Stimulated activated CD4-positive, alpha-beta T cell treated with anti-CD3 and anti-CD28 coated beads, Interleukin-15, amount 100 ng/mL, for 24 hours (primary cell): Measurements from ENCODE around the gene BICC1.
"Not testable (repeated sequence)": the region's sequence is repeated elsewhere in the genome, so short reads cannot be mapped to it uniquely, and the experiment has no call there.

Experiments
- DNase-seq: peaks from one replicate; pipeline ENCODE4 v3.0.0-alpha.2; 2020

The BICC1 gene

GRCh38 chr10:58837826-58838225, 325.2 kb downstream of the BICC1 start:
- DNase-seq: no peak

- no peak for DNase-seq
Observed at GRCh38 chr10:58838561-58839208, 326.0 kb downstream of the BICC1 start.

DNA sequence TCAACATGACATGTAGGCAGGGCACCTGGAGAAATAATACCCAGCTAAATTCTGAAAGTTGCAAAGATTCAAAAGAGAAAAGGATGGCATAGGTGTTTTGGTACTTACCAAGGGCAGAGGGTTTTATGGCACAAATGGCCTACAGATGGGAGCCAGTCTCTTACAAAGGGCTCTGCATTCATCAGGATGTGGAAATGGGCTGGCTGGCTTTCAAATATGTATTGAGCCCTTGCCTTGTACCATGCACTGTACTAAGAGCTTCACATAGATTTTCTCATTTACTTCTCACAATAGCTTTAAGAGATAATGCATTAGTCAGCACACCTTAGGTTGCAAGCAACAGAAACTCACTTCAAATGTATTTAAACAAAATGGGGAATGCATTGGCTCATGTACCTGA, 327.1 kb downstream of the BICC1 start:
- no peak for DNase-seq

DNA sequence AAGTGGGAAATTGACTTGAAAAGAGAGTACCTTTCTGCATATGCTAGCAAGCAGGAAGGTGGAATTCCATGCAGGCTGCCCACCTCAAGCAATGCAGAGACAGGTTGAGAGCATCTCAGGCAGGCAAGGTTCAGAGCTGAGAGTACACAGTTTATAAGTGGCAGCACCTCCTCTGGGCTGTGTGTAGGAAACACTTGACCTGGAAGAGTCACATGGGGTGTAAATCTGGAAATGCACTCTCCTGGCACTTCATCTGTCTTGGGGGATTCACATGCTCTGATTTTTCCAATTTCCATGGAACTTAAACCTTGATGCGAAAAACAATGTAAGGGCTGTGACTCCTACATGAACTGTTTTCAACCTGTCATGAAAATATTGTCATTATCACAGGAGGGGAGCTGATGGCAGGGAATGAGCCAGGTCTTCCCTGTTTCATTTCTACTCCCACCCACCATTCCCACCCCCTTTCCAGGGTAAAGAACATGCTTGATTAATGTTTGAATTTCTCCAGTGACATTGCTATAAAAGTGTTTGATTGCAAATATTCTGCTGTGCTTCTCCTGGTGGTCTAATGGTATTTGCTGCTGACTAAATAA, 328.3 kb downstream of the BICC1 start:
- DNase-seq: no peak

DNA sequence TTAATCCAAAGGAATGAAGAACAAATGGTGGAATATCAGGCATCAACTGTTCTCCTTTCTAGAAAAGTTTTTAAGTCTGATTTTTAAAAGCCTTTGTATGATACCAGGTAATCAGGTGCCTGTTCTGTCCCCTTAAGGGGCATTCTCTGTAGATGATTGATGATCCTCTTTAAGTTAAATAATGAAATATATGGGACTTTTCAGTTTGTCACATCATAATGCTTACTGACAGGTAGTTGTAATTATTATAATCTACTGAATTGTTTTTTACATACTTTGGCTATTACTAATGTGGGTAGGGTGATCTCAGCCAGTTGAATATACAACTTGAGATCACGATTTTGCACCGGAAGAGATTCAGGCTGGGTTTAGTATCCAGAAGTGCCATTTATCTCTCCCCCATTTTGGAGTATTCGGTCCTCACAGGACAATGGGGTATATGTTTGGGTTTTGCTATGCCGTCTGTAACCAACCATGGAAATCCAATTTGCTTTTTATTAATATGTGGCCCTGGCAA, 330.2 kb downstream of the BICC1 start:
- DNase-seq: no peak

DNA sequence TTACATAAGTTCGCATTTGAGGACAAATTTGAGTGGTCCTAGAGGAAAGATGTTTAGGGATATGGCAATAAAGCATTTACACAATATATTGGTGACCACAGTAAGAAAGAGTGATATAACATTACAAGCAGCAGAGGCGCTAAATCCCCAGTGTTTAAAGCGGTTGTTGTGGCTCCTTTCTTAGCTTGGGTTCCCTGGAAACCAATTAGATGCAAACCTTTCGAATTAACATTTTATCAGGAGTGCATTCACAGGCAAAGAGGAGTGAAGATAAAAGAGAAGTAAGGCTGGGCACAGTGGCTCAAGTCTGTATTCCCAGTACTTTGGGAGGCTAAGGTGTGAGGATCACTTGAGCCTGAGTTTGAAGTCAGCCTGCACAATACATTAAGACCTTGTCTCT, 331.1 kb downstream of the BICC1 start:
- no peak for DNase-seq

DNA sequence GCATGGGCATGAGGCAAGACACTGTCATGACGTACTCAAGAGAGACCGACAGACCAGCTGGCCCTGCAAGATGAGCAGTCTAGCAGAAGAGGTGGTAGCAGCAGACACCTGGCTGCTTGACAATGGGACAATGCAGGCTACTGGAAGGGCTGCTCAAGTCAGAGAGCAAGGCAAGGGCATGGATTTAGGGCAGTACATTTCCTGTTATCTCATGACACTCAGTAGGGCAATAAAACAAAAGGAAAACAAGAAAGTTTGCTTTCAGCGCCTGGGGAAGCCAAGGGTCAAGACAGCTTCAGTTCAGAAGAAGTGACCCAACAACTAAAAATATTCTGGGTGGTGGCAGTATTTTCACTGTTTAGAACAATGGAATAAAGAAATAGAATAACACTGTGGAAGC, 332.0 kb downstream of the BICC1 start:
- DNase-seq: no peak

DNA sequence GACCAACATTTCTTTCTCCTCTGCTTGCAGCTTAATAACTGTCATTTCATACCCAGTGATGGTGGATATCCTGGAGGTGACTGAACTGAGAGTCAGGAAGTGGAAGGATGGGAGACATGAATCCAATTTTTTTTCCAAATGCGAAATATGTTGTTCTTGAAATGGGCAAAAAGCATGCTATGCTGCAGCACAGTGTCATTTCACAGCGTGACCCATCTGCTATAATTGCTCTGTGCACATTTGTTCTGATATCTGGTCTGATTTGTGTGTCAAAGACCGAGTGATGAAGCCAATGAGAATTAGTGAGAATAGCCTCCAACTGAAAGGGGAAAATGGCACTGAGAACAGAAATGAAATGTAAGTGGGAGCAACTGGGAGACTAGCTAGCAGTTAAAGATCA, 334.2 kb downstream of the BICC1 start:
- DNase-seq: no peak

DNA sequence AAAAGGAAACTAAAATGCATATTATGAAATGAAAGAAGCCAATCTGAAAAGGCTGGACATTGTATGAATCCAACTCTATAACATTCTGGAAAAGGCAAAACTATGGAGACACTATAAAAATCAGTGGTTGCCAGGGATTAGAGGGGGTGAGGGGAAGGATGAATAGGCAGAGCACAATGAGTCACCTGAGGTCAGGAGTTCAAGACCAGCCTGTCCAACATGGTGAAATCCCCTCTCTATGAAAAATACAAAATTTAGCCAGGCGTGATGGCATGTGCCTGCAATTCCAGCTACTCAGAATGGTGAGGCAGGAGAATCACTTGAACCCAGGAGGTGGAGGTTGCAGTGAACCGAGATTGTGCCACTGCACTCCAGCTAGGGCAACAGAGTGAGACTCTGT, 338.9 kb downstream of the BICC1 start:
- no peak for DNase-seq

DNA sequence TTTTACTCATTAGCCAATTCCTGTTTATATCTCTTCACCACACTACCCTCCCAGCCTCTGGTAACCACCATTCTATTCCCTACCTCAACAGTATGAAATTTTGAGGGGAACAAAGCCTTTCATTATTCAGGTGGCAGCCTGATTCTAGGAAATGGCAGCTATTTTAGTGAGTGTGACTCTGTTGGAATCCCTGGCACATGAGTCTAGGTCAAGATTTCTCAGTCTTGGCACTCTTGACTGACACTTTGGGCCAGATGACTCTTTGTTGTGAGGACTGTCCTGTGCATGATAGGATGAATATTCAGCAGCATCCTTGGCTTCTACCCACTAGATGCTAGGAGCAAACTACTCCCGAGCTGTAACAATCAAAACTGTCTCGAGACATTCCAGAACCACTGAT, 341.0 kb downstream of the BICC1 start:
- no peak for DNase-seq

DNA sequence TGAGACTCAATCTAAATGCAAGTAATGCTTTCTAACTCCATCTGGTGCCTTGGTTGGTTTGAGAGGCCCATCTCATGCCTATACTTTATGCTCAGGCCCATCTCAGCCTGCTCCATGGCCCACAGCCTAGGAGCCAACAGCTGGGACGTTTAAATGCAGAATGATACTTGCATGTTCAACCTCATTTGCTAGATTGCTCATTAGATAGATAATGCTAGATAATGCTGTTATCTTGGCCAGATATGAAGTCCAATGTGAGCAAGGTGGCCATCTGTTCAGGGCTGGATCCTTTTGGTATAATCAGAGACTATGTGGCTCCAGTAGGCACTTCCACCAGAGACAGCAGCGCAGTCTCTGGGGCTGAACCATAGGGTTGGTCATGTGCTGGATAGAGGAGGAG, 342.1 kb downstream of the BICC1 start:
- DNase-seq: no peak

DNA sequence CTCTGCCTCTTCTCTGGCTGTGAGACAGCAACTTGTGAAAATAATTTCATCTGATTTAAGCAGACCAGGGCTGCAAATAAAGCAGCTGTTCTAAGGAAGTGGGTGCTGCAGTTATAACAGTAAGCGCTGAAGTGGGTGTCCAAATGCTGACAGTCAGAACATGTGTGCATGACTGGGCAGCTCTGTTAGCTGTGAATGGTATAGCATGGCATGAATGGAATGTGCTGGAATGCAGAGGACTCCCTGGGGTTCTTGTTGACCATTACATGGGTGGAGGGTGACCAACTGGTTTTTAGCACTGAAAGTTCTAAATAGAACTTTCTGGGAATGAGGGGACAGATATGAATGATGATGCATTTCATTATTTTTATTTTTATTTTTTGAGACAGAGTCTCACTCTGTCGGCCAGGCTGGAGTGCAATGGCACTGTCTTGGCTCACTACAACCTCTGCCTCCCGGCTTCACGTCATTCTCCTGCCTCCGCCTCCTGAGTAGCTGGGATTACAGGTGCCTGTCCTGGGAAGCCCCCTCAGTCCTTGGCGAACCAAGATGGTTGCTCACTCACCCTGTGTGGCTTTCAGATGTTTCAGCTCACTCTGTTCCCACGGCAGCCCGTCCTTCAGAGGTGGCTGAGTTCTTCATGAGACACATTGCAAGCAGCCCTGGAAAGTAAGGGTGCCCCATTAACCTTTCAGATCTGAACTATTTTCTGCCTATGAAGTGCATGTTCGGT, 344.0 kb downstream of the BICC1 start:
- no peak for DNase-seq

GRCh38 chr10:58857251-58857805, 344.7 kb downstream of the BICC1 start:
- no peak for DNase-seq

DNA sequence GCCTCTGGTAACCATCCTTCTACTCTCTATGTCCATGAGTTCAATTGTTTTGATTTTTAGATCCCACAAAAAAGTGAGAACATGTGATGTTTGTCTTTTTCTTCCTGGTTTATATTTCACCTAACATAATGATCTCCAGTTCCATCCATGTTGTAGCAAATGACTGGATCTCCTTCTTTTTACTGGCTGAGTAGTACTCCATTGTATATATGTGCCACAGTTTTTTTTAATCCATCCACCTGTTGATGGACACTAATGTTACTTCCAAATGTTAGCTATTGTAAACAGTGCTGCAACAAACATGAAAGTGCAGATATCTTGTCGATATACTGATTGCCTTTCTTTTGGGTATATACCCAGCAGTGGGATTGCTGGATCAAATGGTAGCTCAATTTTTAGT, 345.5 kb downstream of the BICC1 start:
- DNase-seq: not testable (repeated sequence)

GRCh38 chr10:58859526-58859925, 346.9 kb downstream of the BICC1 start:
- no peak for DNase-seq

DNA sequence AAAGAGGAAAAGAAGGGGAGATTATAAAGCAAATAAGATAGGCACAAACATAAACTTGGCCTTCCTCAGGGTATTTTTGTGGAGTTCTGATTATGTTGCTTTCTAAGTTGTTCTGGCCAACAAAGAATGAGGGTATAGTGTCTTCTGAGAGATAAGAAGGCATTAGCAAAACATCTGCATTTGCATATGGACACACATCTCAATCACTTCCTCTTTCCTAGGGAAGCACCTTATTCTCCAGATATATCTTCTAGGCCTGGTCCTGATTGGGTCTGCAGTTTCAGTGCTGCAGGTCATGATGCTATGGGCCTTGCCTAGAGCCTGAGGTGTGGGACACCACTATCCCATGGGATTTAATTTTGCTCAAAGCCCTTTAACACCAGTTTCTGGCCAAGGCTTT, 355.0 kb downstream of the BICC1 start:
- no peak for DNase-seq

GRCh38 chr10:58868736-58869435, 356.2 kb downstream of the BICC1 start:
- no peak for DNase-seq

- no peak for DNase-seq
Observed at GRCh38 chr10:58870070-58870469, 357.4 kb downstream of the BICC1 start.

GRCh38 chr10:58873161-58873560, 360.5 kb downstream of the BICC1 start:
- DNase-seq: no peak
